Natural killer cell (primary cell): ENCODE data around the gene CREB5. TPM values are rescaled to one million over a fixed set of nuclear protein-coding genes. Genes with fewer than 3 reads are reported as not detected.

Experiments used
- ATAC-seq, 3 donors: fragments of 150-1000 bp in 2 of 3; fragments of 200-7000 bp in 1 of 3; cut with Tn5 transposase; 1 replicate in 1 of 3; 2 replicates in 2 of 3; pipeline ENCODE4 v1.10.0; 2021; ENCODE audit warnings: mild to moderate bottlenecking in 2 of 3, moderate library complexity in 2 of 3
- DNase-seq, 2 donors: peaks; one replicate each; pipeline versions ENCODE4 v3.0.0 to v3.0.0-alpha.2; 2013 to 2021; ENCODE audit warnings: mixed read lengths in 1 of 2
- H3K27ac ChIP-seq: one replicate; pipeline ENCODE4 v1.5.1; 2013; ENCODE audit warnings: mild to moderate bottlenecking, low read length
- H3K27me3 ChIP-seq: one replicate; pipeline ENCODE4 v1.6.1; 2013; ENCODE audit warnings: low read length; ENCODE audit not compliant: control insufficient read depth, insufficient read depth
- H3K36me3 ChIP-seq: one replicate; pipeline ENCODE4 v1.6.1; 2013; ENCODE audit warnings: low read length; ENCODE audit not compliant: control insufficient read depth, insufficient read depth
- H3K4me1 ChIP-seq: one replicate; pipeline ENCODE4 v1.6.1; 2013; ENCODE audit warnings: low read length; ENCODE audit not compliant: control insufficient read depth, insufficient read depth
- H3K4me3 ChIP-seq: one replicate; pipeline ENCODE4 v1.5.1; 2013; ENCODE audit warnings: low read length
- H3K9me3 ChIP-seq: one replicate; pipeline ENCODE4 v1.6.1; 2013; ENCODE audit warnings: low read length; ENCODE audit not compliant: control insufficient read depth, insufficient read depth
- H3K27ac Mint-ChIP-seq, 2 donors: one replicate each; pipeline ENCODE4 v1.8.0; 2022; ENCODE audit warnings: mild to moderate bottlenecking in 2 of 2, mixed read lengths in 2 of 2, moderate library complexity in 1 of 2
- H3K27me3 Mint-ChIP-seq, 2 donors: one replicate each; pipeline ENCODE4 v1.8.0; 2022; ENCODE audit warnings: low read depth in 2 of 2, mixed read lengths in 2 of 2
- H3K36me3 Mint-ChIP-seq: one replicate; pipeline ENCODE4 v1.8.0; 2022; ENCODE audit warnings: mixed read lengths
- H3K4me1 Mint-ChIP-seq, 2 donors: one replicate each; pipeline ENCODE4 v1.8.0; 2022; ENCODE audit warnings: mixed read lengths in 2 of 2
- H3K4me3 Mint-ChIP-seq: one replicate; pipeline ENCODE4 v1.8.0; 2022; ENCODE audit warnings: mild to moderate bottlenecking, moderate library complexity, mixed read lengths
- H3K9me3 Mint-ChIP-seq, 2 donors: one replicate each; pipeline ENCODE4 v1.8.0; 2022; ENCODE audit warnings: mixed read lengths in 2 of 2
- WGBS: methylation state at CpG from one replicate; pipeline ENCODE4 v1.1.7; 2013; ENCODE audit warnings: missing lambda C conversion rate; ENCODE audit not compliant: insufficient coverage; 5-methylcytosine and 5-hydroxymethylcytosine counted together
- intact Hi-C: fragments of 100-400 bp; cut with micrococcal nuclease; formaldehyde crosslinking; loops from one replicate; pipeline ENCODE4 v1.14.2; 2022
- total RNA-seq, 4 donors: library from RNA; stranded (reverse); fragments of 120-200 nt in 1 of 4; gene quantifications; one replicate each; pipeline versions ENCODE4 v1.2.3 to v1.2.4, GENCODE V29; 2013 to 2022
- TF ChIP-seq, protein P1 (sequence below): fragments of 200-600 bp; IDR thresholded peaks from one replicate; pipeline ENCODE4 v1.8.0; 2022; ENCODE audit warnings: antibody characterized with exemption

The CREB5 gene
- total RNA-seq, 3 donors from 2014 or later (not counting 1 experiment from before 2014, with no cell fraction given), result 0.52 to 7.0 (median 0.89) TPM

DNA sequence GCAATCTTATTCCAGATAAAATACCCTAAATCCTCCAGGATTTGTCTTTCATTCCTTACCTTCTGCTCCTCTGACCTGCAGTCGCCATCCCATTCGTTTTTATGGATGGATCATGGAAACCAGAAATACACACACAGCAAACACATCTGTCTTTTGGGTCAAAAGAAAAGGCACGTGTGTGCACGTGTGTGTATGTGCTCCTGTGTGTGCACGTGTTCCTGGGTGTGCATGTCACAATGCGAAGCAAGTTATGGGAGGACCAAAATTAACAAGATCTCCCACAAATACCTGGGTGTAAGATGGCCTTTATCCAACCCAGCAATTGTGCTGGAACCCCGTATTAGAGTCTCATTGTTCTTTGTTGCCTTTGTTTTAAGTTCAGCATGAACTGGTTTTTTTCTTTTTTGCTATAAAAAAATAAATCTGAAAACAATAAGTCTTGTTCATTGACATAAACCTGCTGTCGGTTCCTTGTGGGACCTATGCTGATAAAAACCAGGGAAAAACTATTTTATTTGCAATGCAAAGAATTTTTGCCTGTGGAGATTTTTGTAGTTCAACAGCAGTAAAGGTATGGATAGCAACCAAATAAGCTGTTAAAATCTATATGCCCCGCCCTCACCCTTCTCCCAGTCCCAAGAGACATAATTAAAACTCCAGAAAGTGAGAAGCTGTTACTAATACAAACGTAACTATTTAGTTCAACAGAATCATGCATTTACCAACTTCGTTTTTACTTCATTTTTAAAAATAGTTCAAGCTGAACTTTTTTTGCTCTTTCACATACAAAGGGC is 229.6 kb downstream of the CREB5 start:
- DNase-seq, result no peak
- Mint-ChIP-seq H3K9me3 (no peaks in the 10 kb centered on the region), H3K27ac (no peak overlapping the region), H3K4me3 (no peak overlapping the region), H3K4me1 (no peaks in the 10 kb centered on the region), H3K27me3 (peaks cover 22 to 33% of the 10 kb centered on the region in 2 donors), H3K36me3 (no peaks in the 10 kb centered on the region)
- intact Hi-C loops, result no loop called here
- Histone ChIP-seq H3K36me3 (no peaks in the 10 kb centered on the region), H3K4me3 (no peak overlapping the region), H3K4me1 (no peaks in the 10 kb centered on the region), H3K27me3 (no peaks in the 10 kb centered on the region), H3K9me3 (no peaks in the 10 kb centered on the region), H3K27ac (no peak overlapping the region)
- no peak for ATAC-seq
- TF ChIP-seq, protein P1, sequence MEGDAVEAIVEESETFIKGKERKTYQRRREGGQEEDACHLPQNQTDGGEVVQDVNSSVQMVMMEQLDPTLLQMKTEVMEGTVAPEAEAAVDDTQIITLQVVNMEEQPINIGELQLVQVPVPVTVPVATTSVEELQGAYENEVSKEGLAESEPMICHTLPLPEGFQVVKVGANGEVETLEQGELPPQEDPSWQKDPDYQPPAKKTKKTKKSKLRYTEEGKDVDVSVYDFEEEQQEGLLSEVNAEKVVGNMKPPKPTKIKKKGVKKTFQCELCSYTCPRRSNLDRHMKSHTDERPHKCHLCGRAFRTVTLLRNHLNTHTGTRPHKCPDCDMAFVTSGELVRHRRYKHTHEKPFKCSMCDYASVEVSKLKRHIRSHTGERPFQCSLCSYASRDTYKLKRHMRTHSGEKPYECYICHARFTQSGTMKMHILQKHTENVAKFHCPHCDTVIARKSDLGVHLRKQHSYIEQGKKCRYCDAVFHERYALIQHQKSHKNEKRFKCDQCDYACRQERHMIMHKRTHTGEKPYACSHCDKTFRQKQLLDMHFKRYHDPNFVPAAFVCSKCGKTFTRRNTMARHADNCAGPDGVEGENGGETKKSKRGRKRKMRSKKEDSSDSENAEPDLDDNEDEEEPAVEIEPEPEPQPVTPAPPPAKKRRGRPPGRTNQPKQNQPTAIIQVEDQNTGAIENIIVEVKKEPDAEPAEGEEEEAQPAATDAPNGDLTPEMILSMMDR, result no peak
- 89% methylated on average over 11 of the region's 11 CpGs for WGBS

- Histone ChIP-seq H3K27ac (no peak overlapping the region), H3K36me3 (no peaks in the 10 kb centered on the region), H3K4me1 (no peaks in the 10 kb centered on the region), H3K27me3 (no peaks in the 10 kb centered on the region), H3K9me3 (no peaks in the 10 kb centered on the region), H3K4me3 (no peak overlapping the region)
- Mint-ChIP-seq H3K9me3 (no peaks in the 10 kb centered on the region), H3K27ac (no peak overlapping the region), H3K36me3 (no peaks in the 10 kb centered on the region), H3K4me1 (no peaks in the 10 kb centered on the region), H3K27me3 (peaks cover 25 to 38% of the 10 kb centered on the region in 2 donors), H3K4me3 (no peak overlapping the region)
- DNase-seq (no peak), ATAC-seq (no peak)
- 100% methylated on average over 1 of the region's 1 CpG for WGBS
- TF ChIP-seq, protein P1, result no peak
- intact Hi-C loops, result no loop called here
These were observed 230.9 kb downstream of the CREB5 start for GRCh38 chr7:28643188-28643569.

DNA sequence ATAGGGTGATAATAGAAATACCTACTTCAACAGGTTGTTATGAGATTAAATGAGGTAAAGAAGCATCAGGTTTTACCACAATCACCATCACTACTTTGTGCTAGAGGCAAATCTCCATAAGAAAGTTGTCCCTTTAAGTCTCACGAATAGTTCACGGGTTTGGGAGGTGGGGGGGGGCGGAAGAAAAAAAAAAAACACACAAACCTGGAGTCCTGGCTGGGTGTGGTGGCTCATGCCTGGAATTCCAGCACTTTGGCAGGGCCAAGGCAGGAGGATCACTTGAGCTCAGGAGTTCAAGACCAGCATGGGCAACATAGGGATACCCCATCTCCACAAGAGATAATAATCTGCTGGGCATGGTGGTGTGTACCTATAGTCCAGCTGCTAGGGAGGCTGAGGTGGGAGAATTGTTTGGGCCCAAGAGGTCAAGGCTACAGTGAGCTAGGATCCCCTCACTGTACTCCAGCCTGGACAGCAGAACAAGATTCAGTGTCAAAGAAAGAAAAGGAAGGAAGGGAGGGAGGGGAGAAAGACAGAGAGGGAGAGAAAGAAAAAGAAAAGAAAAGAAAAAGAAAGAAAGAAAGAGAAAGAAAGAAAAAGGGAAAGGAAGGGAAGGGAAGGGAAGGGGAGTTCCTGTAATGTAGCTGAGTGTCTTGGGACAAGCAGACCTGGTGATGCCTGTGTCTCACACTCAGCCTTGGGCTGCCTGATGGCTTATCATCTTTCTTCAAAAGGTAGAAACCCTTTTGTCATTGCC is 231.4 kb downstream of the CREB5 start:
- no peak for ATAC-seq
- Histone ChIP-seq H3K4me3 (no peak overlapping the region), H3K9me3 (no peaks in the 10 kb centered on the region), H3K27ac (no peak overlapping the region), H3K4me1 (no peaks in the 10 kb centered on the region), H3K36me3 (no peaks in the 10 kb centered on the region), H3K27me3 (no peaks in the 10 kb centered on the region)
- Mint-ChIP-seq H3K27ac (no peak overlapping the region), H3K4me1 (no peaks in the 10 kb centered on the region), H3K36me3 (no peaks in the 10 kb centered on the region), H3K4me3 (no peak overlapping the region), H3K27me3 (peaks cover 25 to 39% of the 10 kb centered on the region in 2 donors), H3K9me3 (no peaks in the 10 kb centered on the region)
- TF ChIP-seq, protein P1, result no peak
- 100% methylated on average over 2 of the region's 3 CpGs for WGBS
- intact Hi-C loops, result no loop called here
- DNase-seq, result no peak
